HepG2 (cell line): Measurements from ENCODE around the gene CUL9. TPM values are rescaled to one million over a fixed set of nuclear protein-coding genes. Genes with fewer than 3 reads are reported as not detected.

Experiments used
- ADNP ChIP-seq: sonication (generic); formaldehyde crosslinking; IDR thresholded peaks from 2 replicates; pipeline ENCODE4 v1.4.0; 2020; ENCODE audit warnings: missing genetic modification reagents
- AHR ChIP-seq: IDR thresholded peaks from 2 replicates; pipeline ENCODE4 v1.6.1; 2018; ENCODE audit warnings: missing genetic modification reagents, missing compliant biosample characterization
- ATM ChIP-seq: fragments of 450-650 bp; IDR thresholded peaks from 2 replicates; pipeline ENCODE4 v1.7.1; 2017; ENCODE audit warnings: mild to moderate bottlenecking, borderline replicate concordance
- POLR2AphosphoS2 ChIP-seq: IDR thresholded peaks from 2 replicates; pipeline ENCODE4 v1.6.1; 2011; ENCODE audit warnings: low read depth, low read length, improper control_type of control experiment
- TBP ChIP-seq: sonication (generic); formaldehyde crosslinking; IDR thresholded peaks from 2 replicates; pipeline ENCODE4 v1.5.0; 2020; ENCODE audit warnings: missing genetic modification reagents
- ZBTB8A ChIP-seq: sonication (generic); formaldehyde crosslinking; IDR thresholded peaks from 2 replicates; pipeline ENCODE4 v1.4.0; 2020; ENCODE audit warnings: mild to moderate bottlenecking, low read depth, missing genetic modification reagents, borderline replicate concordance
- ZEB1 ChIP-seq: IDR thresholded peaks from 2 replicates; pipeline ENCODE4 v1.6.1; 2012; ENCODE audit warnings: mild to moderate bottlenecking, low read depth, inconsistent platforms; ENCODE audit not compliant: insufficient replicate concordance
- ZFP37 ChIP-seq: sonication (generic); formaldehyde crosslinking; IDR thresholded peaks from 2 replicates; pipeline ENCODE4 v1.4.0; 2020; ENCODE audit warnings: missing genetic modification reagents, borderline replicate concordance
- ZNF318 ChIP-seq: sonication (generic); formaldehyde crosslinking; IDR thresholded peaks from 2 replicates; pipeline ENCODE4 v1.4.0; 2020; ENCODE audit warnings: mild to moderate bottlenecking, missing genetic modification reagents
- ZNF510 ChIP-seq: sonication (generic); formaldehyde crosslinking; IDR thresholded peaks from 2 replicates; pipeline ENCODE4 v1.4.0; 2020; ENCODE audit warnings: low read depth, mild to moderate bottlenecking, missing genetic modification reagents
- ZNF644 ChIP-seq: IDR thresholded peaks from 2 replicates; pipeline ENCODE4 v1.6.1; 2016; ENCODE audit warnings: low read depth
- ZNF672 ChIP-seq: sonication (generic); formaldehyde crosslinking; IDR thresholded peaks from 2 replicates; pipeline ENCODE4 v1.8.1; 2022; ENCODE audit warnings: missing genetic modification reagents
- polyA plus RNA-seq, 8 experiments: library from polyadenylated mRNA; depleted of rRNA in 3 of 8; stranded (reverse) in 7 of 8; unstranded in 1 of 8; fragments of >200 nt; fragmentation: Illumina TruSeq in 4 of 8; extraction: Trizol in 4 of 8; gene quantifications; 2 replicates each; pipeline versions ENCODE4 v1.2.1 to v1.2.3, GENCODE V29; 2011 to 2016; ENCODE audit warnings: low read depth in 4 of 8, missing spikeins in 1 of 8, mixed read lengths in 1 of 8; ENCODE audit not compliant: insufficient read depth in 1 of 8
- total RNA-seq, 5 experiments: library from RNA; depleted of rRNA; stranded (reverse); fragments of >200 nt; fragmentation: Illumina TruSeq; extraction: Trizol; gene quantifications; 2 replicates each; pipeline ENCODE4 v1.2.3, GENCODE V29; 2016; ENCODE audit warnings: low read depth in 1 of 5
- TF ChIP-seq, protein P1 (sequence below): sonication (generic); formaldehyde crosslinking; IDR thresholded peaks from 2 replicates; pipeline ENCODE4 v1.4.0; 2020; ENCODE audit warnings: missing genetic modification reagents

The CUL9 gene
- total and polyA plus RNA-seq, 2 of the 13 experiments (the other 11 are each of a cell fraction or from before 2014, with no cell fraction given), result 11.4 to 13.7 TPM

GRCh38 chr6:43228951-43229802 lies 47.2 kb downstream of the CUL9 start, which contains the start of gene DNPH1 (continued):
- TF ChIP-seq ZBTB8A (CRISPR knock-in tag), result 0 out of 2 replicates have a peak, but pooled peaks have one; percentile 33
- TF ChIP-seq POLR2AphosphoS2, result no peak
- 0 out of 2 replicates have a peak, but pooled peaks have one; percentile 59 for TF ChIP-seq ZNF644 (CRISPR knock-in tag)
- TF ChIP-seq AHR (CRISPR knock-in tag), result no peak; the same call in 1 of the 2 replicates
- TF ChIP-seq ZNF510 (CRISPR knock-in tag), result peak; percentile 21; the same call in 1 of the 2 replicates
- TF ChIP-seq, protein P1, sequence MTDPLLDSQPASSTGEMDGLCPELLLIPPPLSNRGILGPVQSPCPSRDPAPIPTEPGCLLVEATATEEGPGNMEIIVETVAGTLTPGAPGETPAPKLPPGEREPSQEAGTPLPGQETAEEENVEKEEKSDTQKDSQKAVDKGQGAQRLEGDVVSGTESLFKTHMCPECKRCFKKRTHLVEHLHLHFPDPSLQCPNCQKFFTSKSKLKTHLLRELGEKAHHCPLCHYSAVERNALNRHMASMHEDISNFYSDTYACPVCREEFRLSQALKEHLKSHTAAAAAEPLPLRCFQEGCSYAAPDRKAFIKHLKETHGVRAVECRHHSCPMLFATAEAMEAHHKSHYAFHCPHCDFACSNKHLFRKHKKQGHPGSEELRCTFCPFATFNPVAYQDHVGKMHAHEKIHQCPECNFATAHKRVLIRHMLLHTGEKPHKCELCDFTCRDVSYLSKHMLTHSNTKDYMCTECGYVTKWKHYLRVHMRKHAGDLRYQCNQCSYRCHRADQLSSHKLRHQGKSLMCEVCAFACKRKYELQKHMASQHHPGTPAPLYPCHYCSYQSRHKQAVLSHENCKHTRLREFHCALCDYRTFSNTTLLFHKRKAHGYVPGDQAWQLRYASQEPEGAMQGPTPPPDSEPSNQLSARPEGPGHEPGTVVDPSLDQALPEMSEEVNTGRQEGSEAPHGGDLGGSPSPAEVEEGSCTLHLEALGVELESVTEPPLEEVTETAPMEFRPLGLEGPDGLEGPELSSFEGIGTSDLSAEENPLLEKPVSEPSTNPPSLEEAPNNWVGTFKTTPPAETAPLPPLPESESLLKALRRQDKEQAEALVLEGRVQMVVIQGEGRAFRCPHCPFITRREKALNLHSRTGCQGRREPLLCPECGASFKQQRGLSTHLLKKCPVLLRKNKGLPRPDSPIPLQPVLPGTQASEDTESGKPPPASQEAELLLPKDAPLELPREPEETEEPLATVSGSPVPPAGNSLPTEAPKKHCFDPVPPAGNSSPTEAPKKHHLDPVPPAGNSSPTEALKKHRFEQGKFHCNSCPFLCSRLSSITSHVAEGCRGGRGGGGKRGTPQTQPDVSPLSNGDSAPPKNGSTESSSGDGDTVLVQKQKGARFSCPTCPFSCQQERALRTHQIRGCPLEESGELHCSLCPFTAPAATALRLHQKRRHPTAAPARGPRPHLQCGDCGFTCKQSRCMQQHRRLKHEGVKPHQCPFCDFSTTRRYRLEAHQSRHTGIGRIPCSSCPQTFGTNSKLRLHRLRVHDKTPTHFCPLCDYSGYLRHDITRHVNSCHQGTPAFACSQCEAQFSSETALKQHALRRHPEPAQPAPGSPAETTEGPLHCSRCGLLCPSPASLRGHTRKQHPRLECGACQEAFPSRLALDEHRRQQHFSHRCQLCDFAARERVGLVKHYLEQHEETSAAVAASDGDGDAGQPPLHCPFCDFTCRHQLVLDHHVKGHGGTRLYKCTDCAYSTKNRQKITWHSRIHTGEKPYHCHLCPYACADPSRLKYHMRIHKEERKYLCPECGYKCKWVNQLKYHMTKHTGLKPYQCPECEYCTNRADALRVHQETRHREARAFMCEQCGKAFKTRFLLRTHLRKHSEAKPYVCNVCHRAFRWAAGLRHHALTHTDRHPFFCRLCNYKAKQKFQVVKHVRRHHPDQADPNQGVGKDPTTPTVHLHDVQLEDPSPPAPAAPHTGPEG (CRISPR knock-in tag), result peak; percentile 91
- TF ChIP-seq TBP (CRISPR knock-in tag), result no peak
- peak; percentile 71; the same call in 1 of the 2 replicates for TF ChIP-seq ZNF318 (CRISPR knock-in tag)
- TF ChIP-seq ZEB1, result no peak
- peak; percentile 83 for TF ChIP-seq ADNP (CRISPR knock-in tag)
- TF ChIP-seq ZFP37 (CRISPR knock-in tag), result 0 out of 2 replicates have a peak, but pooled peaks have one; percentile 77
- TF ChIP-seq ZNF672, result peak; percentile 82
- TF ChIP-seq ATM, result no peak
